Measurements from ENCODE around the gene MYO7A.

The MYO7A gene

DNA sequence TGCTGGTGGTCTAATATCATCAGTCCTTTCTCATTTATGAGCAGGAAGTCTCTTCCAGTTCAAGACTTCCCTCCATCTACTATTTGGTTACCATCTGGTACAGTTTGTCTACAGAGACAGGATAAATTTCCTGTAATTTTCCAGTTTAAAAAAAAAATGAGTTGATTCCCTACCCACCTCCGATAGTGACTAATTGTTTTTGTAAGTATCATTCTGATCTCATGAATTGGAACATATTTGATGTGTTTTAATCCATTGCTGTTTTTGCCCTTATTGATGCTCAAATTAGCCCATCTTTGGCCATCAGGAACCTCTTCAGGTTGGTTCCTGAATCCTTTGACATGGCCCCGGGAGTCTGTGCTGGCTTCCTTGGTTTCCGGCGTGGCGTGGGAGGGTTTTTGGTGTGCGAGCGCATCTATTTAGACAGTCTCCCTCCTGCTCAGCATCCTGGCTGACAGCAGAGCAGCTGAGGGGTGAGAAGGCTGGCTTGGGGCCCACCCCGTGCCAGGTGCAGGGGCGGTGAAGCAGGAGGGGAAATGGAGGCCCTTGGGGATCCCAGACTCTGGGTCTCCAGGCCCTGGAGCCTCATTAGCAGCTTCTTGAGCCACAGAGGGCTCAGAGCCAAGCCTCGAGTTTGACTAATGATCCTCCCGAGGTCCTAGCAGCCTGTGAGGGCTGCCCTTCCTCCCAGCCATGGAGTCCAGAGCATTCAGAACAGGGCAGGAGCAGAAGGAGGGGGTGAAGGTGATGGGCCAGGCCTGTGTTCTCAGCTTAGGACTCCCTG is 18.6 kb upstream of the MYO7A start:
- Histone ChIP-seq H3K79me2 (ENCODE audit: insufficient read depth, low read length) (no peaks in the 10 kb centered on the region), H3K27ac (ENCODE audit: low read length) (no peak overlapping the region), H3K36me3 (ENCODE audit: insufficient read depth, low read length) (no peaks in the 10 kb centered on the region), H3K4me1 (ENCODE audit: insufficient read depth, low read length) (no peaks in the 10 kb centered on the region), H3K4me3 (ENCODE audit: low read depth in 1 of 2, low read length in 2 of 2) (no peak overlapping the region), H2AFZ (ENCODE audit: low read depth, low read length) (no peak overlapping the region), H3K27me3 (ENCODE audit: insufficient read depth, low read length, poor library complexity) (no peaks in the 10 kb centered on the region), H3K4me2 (ENCODE audit: insufficient read depth, low read length) (no peak overlapping the region), H3K9me3 (ENCODE audit: insufficient read depth, low read length, severe bottlenecking) (no peaks in the 10 kb centered on the region), H4K20me1 (ENCODE audit: insufficient read depth, low read length) (peaks cover 2% of the 10 kb centered on the region; the same call in 1 of the 2 replicates), H3K9ac (ENCODE audit: low read depth, low read length) (no peak overlapping the region)
- DNase-seq (no peak), ATAC-seq (ENCODE audit: insufficient read depth, low read depth) (no peak)
- TF ChIP-seq, protein P1, sequence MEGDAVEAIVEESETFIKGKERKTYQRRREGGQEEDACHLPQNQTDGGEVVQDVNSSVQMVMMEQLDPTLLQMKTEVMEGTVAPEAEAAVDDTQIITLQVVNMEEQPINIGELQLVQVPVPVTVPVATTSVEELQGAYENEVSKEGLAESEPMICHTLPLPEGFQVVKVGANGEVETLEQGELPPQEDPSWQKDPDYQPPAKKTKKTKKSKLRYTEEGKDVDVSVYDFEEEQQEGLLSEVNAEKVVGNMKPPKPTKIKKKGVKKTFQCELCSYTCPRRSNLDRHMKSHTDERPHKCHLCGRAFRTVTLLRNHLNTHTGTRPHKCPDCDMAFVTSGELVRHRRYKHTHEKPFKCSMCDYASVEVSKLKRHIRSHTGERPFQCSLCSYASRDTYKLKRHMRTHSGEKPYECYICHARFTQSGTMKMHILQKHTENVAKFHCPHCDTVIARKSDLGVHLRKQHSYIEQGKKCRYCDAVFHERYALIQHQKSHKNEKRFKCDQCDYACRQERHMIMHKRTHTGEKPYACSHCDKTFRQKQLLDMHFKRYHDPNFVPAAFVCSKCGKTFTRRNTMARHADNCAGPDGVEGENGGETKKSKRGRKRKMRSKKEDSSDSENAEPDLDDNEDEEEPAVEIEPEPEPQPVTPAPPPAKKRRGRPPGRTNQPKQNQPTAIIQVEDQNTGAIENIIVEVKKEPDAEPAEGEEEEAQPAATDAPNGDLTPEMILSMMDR (IDR thresholded peaks at IDR 0.05; ENCODE audit: borderline replicate concordance, extremely low read depth, low read length, poor library complexity, severe bottlenecking), result no peak
- TF ChIP-seq EZH2 (IDR thresholded peaks at IDR 0.05; ENCODE audit: borderline replicate concordance, low read depth, low read length, severe bottlenecking), result no peak

DNA sequence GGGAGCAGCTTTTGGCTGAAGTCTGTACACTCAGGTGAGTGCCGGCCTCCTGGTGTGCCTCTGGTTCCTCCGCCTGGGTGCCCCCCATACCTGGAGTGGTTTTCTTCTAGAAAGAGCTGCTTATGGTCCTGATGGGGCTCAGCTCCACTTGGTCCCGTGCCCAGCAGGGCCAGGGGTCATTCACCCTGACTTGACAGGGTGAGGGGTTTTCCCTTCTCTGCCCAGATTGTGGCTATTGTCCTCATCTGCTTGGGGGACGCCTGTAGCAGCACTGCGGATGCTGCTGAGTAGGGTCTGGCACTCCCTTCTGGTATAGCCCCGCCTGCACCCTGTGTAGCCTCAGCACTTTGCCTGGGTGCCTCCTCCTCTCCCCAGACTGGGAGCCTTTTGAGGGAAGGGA is 17.2 kb upstream of the MYO7A start:
- DNase-seq (no peak), ATAC-seq (ENCODE audit: insufficient read depth, low read depth) (no peak)
- no peak overlapping the region for H3K9ac ChIP-seq (ENCODE audit: low read depth, low read length)
- no peak overlapping the region for H3K4me2 ChIP-seq (ENCODE audit: insufficient read depth, low read length)
- no peaks in the 10 kb centered on the region for H3K27me3 ChIP-seq (ENCODE audit: insufficient read depth, low read length, poor library complexity)
- no peak overlapping the region for H3K4me3 ChIP-seq (ENCODE audit: low read depth in 1 of 2, low read length in 2 of 2)
- H4K20me1 ChIP-seq (ENCODE audit: insufficient read depth, low read length), result peaks cover 2% of the 10 kb centered on the region; the same call in 1 of the 2 replicates
- TF ChIP-seq EZH2 (IDR thresholded peaks at IDR 0.05; ENCODE audit: borderline replicate concordance, low read depth, low read length, severe bottlenecking), result no peak
- TF ChIP-seq, protein P1 (IDR thresholded peaks at IDR 0.05; ENCODE audit: borderline replicate concordance, extremely low read depth, low read length, poor library complexity, severe bottlenecking), result no peak
- H3K9me3 ChIP-seq (ENCODE audit: insufficient read depth, low read length, severe bottlenecking), result no peaks in the 10 kb centered on the region
- H3K36me3 ChIP-seq (ENCODE audit: insufficient read depth, low read length), result no peaks in the 10 kb centered on the region
- H3K4me1 ChIP-seq (ENCODE audit: insufficient read depth, low read length), result no peaks in the 10 kb centered on the region
- H3K79me2 ChIP-seq (ENCODE audit: insufficient read depth, low read length), result no peaks in the 10 kb centered on the region
- no peak overlapping the region for H3K27ac ChIP-seq (ENCODE audit: low read length)
- no peak overlapping the region for H2AFZ ChIP-seq (ENCODE audit: low read depth, low read length)

GRCh38 chr11:77111277-77111676 is 16.8 kb upstream of the MYO7A start:
- Histone ChIP-seq H3K4me3 (ENCODE audit: low read depth in 1 of 2, low read length in 2 of 2) (no peak overlapping the region), H3K9ac (ENCODE audit: low read depth, low read length) (no peak overlapping the region), H3K27me3 (ENCODE audit: insufficient read depth, low read length, poor library complexity) (no peaks in the 10 kb centered on the region), H4K20me1 (ENCODE audit: insufficient read depth, low read length) (peaks cover 2% of the 10 kb centered on the region; the same call in 1 of the 2 replicates), H3K4me2 (ENCODE audit: insufficient read depth, low read length) (no peak overlapping the region), H3K36me3 (ENCODE audit: insufficient read depth, low read length) (no peaks in the 10 kb centered on the region), H2AFZ (ENCODE audit: low read depth, low read length) (no peak overlapping the region), H3K4me1 (ENCODE audit: insufficient read depth, low read length) (no peaks in the 10 kb centered on the region), H3K79me2 (ENCODE audit: insufficient read depth, low read length) (no peaks in the 10 kb centered on the region), H3K27ac (ENCODE audit: low read length) (no peak overlapping the region), H3K9me3 (ENCODE audit: insufficient read depth, low read length, severe bottlenecking) (no peaks in the 10 kb centered on the region)
- TF ChIP-seq, protein P1 (IDR thresholded peaks at IDR 0.05; ENCODE audit: borderline replicate concordance, extremely low read depth, low read length, poor library complexity, severe bottlenecking), result no peak
- TF ChIP-seq EZH2 (IDR thresholded peaks at IDR 0.05; ENCODE audit: borderline replicate concordance, low read depth, low read length, severe bottlenecking), result no peak
- DNase-seq, result no peak
- no peak for ATAC-seq (ENCODE audit: insufficient read depth, low read depth)

All from DND-41 (cell line).